Esophagus (tissue), 2 donors: ENCODE data around the gene DLGAP5. TPM values are rescaled to one million over a fixed set of nuclear protein-coding genes. Genes with fewer than 3 reads are reported as not detected.
A peak's percentile ranks its signal among the peaks of the same experiment; 100 is the strongest.

Experiments
- H3K27ac ChIP-seq, 2 donors: one replicate each; pipeline ENCODE4 v1.5.1; 2013; ENCODE audit warnings: low read depth in 2 of 2, mild to moderate bottlenecking in 2 of 2, inconsistent platforms in 1 of 2, low read length in 1 of 2, moderate library complexity in 1 of 2
- H3K27me3 ChIP-seq, 2 donors: one replicate each; pipeline ENCODE4 v1.6.1; 2013; ENCODE audit warnings: low read length in 2 of 2, control low read depth in 1 of 2, mild to moderate bottlenecking in 1 of 2; ENCODE audit not compliant: insufficient read depth in 2 of 2, control insufficient read depth in 1 of 2
- H3K36me3 ChIP-seq, 2 donors: one replicate each; pipeline ENCODE4 v1.6.1; 2013; ENCODE audit warnings: low read length in 1 of 2; ENCODE audit not compliant: control insufficient read depth in 2 of 2, insufficient read depth in 2 of 2
- H3K4me1 ChIP-seq, 2 donors: one replicate each; pipeline ENCODE4 v1.6.1; 2013; ENCODE audit warnings: low read length in 1 of 2; ENCODE audit not compliant: control insufficient read depth in 2 of 2, insufficient read depth in 2 of 2
- H3K4me3 ChIP-seq, 2 donors: one replicate each; pipeline ENCODE4 v1.5.1; 2013; ENCODE audit warnings: low read length in 2 of 2, mild to moderate bottlenecking in 2 of 2, low read depth in 1 of 2, moderate library complexity in 1 of 2
- H3K9me3 ChIP-seq, 2 donors: one replicate each; pipeline ENCODE4 v1.6.1; 2013; ENCODE audit warnings: mild to moderate bottlenecking in 2 of 2, low read depth in 1 of 2, low read length in 1 of 2, moderate library complexity in 1 of 2; ENCODE audit not compliant: control insufficient read depth in 2 of 2, insufficient read depth in 1 of 2
- WGBS, 2 donors: extraction: QIAGEN DNeasy Blood & Tissue Kit; methylation state at CpG; one replicate each; pipeline ENCODE4 v1.1.7; 2013; 5-methylcytosine and 5-hydroxymethylcytosine counted together
- polyA plus RNA-seq, 2 donors: library from polyadenylated mRNA; stranded (reverse); fragments of 200-250 nt; gene quantifications; one replicate each; pipeline ENCODE4 v1.2.3, GENCODE V29; 2013
- donor health status: healthy with polysubstance abuse.
- donor health status: Bipolar disorder and iron deficiency.

The DLGAP5 gene
- polyA plus RNA-seq, 2 donors: 1.4 to 6.0 TPM

DNA sequence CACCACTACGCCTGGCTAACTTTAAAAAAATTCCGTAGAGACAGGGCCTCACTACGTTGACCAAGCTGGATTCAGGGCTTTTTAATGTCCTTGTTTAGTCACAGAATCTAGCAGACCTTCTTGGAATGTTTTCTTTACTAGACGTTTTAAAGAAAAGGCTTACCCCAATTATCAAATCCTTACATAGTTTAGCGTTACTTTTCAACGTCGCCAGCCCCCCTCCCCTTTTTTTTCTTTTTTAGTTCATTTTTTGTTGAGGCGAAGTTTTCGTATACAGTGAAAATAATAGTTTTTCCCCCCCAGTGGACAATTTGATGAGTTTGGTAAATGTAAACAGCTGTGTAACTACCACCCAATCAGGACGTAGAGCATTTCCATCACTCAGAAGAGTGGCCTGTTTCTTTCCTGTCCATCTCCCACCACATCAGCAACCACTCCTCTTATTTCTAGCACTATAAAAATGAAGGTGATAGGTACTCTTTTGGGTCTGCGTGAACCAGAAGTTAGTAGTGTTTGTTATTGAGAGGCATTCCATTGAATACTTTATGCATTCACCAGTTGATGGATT, 753 bp upstream of the DLGAP5 start:
- no peaks in the 10 kb centered on the region for H3K27me3 ChIP-seq
- peak overlapping the region; percentile 4 to 20 for H3K27ac ChIP-seq
- peak overlapping the region; percentile 62 to 64 for H3K4me3 ChIP-seq
- WGBS, 2 donors: 56 to 58% methylated on average over 11 of the region's 11 CpGs
- H3K4me1 ChIP-seq: no peaks in the 10 kb centered on the region
- H3K9me3 ChIP-seq: no peaks in the 10 kb centered on the region
- H3K36me3 ChIP-seq: no peaks in the 10 kb centered on the region

DNA sequence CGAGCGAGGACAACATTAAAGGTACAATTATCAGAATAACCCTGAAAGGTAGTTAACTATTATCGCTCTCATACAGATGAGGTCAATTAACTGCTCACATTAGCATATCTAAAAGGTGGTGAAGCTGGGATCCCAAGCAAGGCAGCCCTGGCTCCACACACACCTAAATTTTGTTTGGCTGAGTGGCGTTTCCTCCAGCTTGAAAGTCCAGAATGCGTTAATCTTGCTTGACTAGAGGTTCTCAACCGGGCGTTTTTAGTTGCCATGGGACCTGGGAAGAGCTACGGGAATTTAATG, 531 bp downstream of the DLGAP5 start:
- no peaks in the 10 kb centered on the region for H3K36me3 ChIP-seq
- H3K9me3 ChIP-seq: no peaks in the 10 kb centered on the region
- H3K4me1 ChIP-seq: no peaks in the 10 kb centered on the region
- H3K4me3 ChIP-seq: peak overlapping the region; percentile 62 to 64
- 7 to 9% methylated on average over 8 of the region's 8 CpGs for WGBS, 2 donors
- no peaks in the 10 kb centered on the region for H3K27me3 ChIP-seq
- H3K27ac ChIP-seq: peak overlapping the region in 1 of 2 donors; percentile 61

DNA sequence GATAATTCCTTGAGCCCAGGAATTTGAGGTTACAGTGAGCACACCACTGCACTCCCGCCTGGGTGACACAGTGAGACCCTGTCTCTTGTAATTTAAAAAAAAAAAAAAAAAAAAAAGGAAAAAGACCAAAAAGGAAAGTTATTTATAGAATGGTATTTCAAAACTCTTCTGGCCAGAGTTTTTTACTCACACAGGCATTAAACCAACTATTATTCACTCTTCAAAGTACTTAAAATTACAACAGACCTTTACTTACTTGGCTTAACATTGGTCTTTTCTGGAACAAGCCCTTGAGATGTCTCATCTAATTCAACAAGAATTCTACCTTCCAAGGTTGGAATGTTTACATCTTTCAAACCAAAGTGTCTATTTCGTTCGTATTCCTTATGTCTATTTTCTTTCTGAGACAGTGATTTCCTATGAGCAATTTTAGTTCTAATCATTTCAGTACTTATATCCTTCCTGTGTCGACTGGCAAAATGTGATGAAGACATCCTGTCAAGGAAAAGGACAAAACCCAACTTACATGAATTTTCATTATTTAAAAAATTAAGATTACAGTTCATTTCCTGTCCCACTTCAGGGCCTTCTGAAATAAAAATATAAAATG, 2.6 kb downstream of the DLGAP5 start:
- 71 to 79% methylated on average over 4 of the region's 4 CpGs for WGBS, 2 donors
- Histone ChIP-seq H3K36me3 (no peaks in the 10 kb centered on the region), H3K9me3 (no peaks in the 10 kb centered on the region), H3K27ac (no peak overlapping the region), H3K4me3 (no peak overlapping the region), H3K27me3 (no peaks in the 10 kb centered on the region), H3K4me1 (no peaks in the 10 kb centered on the region)

DNA sequence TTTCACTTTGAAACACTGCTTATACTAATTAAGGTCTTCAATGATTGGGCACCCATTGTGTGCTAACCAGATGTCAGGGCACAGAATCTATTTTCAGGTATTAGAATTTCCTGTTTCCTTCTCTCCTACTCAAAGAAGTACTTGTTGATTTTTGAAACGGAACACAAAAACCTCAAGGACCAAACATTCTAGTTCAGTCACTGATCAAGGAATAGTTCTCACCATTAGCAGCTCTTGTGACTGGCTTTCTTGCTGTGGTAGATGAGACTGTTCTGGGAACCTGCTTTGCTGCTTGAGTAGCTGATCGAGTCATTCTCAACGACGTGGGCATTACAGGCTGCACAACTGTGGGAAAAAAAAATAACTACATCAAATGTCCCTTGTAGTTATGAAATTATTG, 11.0 kb downstream of the DLGAP5 start:
- H3K4me1 ChIP-seq: no peaks in the 10 kb centered on the region
- no peak overlapping the region for H3K4me3 ChIP-seq
- no peaks in the 10 kb centered on the region for H3K27me3 ChIP-seq
- H3K9me3 ChIP-seq: no peaks in the 10 kb centered on the region
- H3K36me3 ChIP-seq: no peaks in the 10 kb centered on the region
- no peak overlapping the region for H3K27ac ChIP-seq
- 62 to 67% methylated on average over 4 of the region's 4 CpGs for WGBS, 2 donors

DNA sequence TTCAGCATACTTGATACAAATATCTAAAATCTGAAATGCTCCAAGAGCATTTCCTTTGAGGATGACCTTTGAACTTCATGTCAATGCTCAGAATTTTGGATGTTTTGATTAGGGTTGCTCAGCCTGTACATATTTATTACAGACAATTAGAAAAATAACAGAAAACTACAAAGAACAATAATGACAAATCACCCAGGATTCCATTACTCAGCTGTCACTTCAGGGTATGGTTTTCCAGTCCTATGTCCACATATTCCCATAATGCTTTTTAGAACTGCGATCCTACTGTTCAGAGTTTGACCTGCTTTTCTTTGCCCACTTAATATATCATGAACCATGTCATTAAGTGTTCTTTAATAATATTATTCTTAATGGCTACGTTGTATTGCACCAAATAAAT, 11.4 kb downstream of the DLGAP5 start:
- H3K4me3 ChIP-seq: no peak overlapping the region
- H3K27ac ChIP-seq: no peak overlapping the region
- H3K4me1 ChIP-seq: no peaks in the 10 kb centered on the region
- H3K9me3 ChIP-seq: no peaks in the 10 kb centered on the region
- H3K27me3 ChIP-seq: no peaks in the 10 kb centered on the region
- H3K36me3 ChIP-seq: no peaks in the 10 kb centered on the region
- WGBS, 2 donors: 83 to 88% methylated on average over 2 of the region's 2 CpGs

DNA sequence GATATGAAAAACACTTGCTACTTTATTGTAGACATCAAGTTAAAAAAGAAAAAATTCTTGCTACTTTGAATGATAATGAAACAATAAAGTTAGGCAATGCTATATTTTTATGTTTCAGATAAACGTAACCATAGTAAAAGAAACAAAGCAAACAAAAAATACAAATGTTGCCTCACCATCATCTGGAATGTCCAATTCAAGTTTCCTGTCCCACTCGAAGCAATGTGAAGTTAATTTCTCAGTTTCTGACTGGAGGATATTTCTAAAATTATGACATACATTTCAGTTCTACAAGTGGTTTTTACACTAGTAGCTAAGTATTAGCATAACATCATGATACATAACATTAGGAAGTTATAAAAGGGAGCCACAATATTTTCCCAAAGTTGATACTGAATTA, 20.9 kb downstream of the DLGAP5 start:
- Histone ChIP-seq H3K27me3 (no peaks in the 10 kb centered on the region), H3K36me3 (no peaks in the 10 kb centered on the region), H3K4me1 (no peaks in the 10 kb centered on the region), H3K4me3 (no peak overlapping the region), H3K27ac (no peak overlapping the region), H3K9me3 (no peaks in the 10 kb centered on the region)
- 76% methylated on average over 2 of the region's 2 CpGs for WGBS, 2 donors

DNA sequence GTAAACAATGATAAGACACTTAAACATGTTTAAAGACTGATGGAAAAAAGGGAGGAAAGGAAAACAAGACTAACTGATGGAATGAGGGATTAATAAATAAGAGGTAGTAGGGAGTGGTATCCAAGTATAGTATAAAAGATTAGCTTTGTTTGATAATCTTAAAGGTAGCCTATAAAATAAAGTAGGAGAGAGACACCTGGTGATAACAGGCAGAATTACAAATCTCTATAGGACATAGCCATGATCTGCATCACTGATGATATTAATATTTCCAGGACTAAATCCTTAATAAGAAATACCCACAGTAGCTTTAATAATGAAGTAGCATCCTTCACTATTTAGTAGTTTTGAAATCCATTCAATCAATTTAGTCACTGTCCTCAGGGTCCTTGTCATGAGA, 30.4 kb downstream of the DLGAP5 start:
- Histone ChIP-seq H3K36me3 (no peaks in the 10 kb centered on the region), H3K27ac (no peak overlapping the region), H3K4me3 (no peak overlapping the region), H3K27me3 (no peaks in the 10 kb centered on the region), H3K9me3 (no peaks in the 10 kb centered on the region), H3K4me1 (no peaks in the 10 kb centered on the region)

DNA sequence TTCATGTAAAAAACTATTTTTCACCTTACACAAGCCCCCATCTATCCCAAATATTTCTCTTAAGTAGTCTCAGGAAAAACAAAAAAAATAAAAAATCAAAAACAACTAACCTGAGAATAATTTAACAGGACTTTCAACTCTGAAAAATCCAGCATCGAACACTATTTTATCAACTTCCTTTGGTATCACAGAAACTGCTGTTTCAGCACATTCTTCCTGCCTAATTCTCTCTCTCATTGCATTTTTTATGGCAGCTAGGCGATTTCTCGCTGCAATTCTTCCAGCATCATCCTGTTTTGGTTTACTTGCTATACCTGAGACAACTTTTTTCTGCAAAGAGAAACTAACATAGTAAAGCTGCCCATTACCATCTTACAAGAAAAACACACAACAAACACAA, 33.0 kb downstream of the DLGAP5 start:
- no peak overlapping the region for H3K4me3 ChIP-seq
- no peaks in the 10 kb centered on the region for H3K27me3 ChIP-seq
- WGBS, 2 donors: 80 to 81% methylated on average over 3 of the region's 3 CpGs
- no peaks in the 10 kb centered on the region for H3K9me3 ChIP-seq
- H3K4me1 ChIP-seq: no peaks in the 10 kb centered on the region
- H3K36me3 ChIP-seq: no peaks in the 10 kb centered on the region
- no peak overlapping the region for H3K27ac ChIP-seq

DNA sequence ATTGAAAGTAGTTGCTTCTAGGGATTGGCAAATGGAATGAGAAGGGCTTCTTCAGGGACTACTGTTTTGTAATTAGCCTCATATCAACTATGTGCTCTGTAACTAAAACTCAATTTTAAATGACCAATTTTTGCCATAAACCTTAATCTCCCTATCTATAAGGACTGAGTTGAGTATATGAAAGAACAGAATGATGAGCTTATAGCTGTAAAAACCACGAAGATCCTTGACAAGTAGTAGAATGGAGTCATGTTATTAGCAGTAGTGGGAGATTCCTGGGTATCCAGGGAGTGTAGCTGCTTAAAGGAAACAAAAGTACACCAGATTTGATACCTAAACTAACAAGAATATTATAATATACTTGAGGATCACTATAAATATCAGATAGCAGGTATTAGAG, 34.3 kb downstream of the DLGAP5 start:
- WGBS, 2 donors: 71 to 77% methylated on average over 1 of the region's 1 CpG
- H3K9me3 ChIP-seq: no peaks in the 10 kb centered on the region
- no peak overlapping the region for H3K27ac ChIP-seq

DNA sequence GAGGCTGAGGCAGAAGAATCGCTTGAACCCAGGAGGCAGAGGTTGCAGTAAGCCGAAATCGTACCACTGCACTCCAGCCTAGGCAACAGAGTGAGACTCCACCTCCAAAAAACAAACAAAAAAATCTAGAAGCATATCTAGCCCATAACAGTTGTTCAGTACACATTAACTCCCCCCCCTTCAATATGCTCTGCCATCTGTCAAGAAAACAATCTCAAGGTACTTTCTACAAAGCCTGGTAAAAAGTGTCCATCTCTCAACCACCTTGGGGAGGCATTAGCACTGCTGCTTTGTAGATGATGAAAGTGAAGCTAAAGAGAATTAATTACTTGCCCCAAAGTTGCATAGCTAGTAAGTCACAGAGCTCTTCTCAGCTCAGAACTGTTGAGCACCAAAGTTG, 37.4 kb downstream of the DLGAP5 start:
- Histone ChIP-seq H3K4me1 (no peaks in the 10 kb centered on the region), H3K27ac (no peak overlapping the region), H3K27me3 (no peaks in the 10 kb centered on the region), H3K9me3 (no peaks in the 10 kb centered on the region), H3K4me3 (no peak overlapping the region), H3K36me3 (no peaks in the 10 kb centered on the region)
- 97% methylated on average over 3 of the region's 3 CpGs for WGBS, 2 donors

More for the DNA sequence above, 34.3 kb downstream of the DLGAP5 start:
- H3K27me3 ChIP-seq: no peaks in the 10 kb centered on the region
- no peaks in the 10 kb centered on the region for H3K36me3 ChIP-seq
- H3K4me3 ChIP-seq: no peak overlapping the region
- H3K4me1 ChIP-seq: no peaks in the 10 kb centered on the region
